GM18508 (cell line): ENCODE measurements around the gene UGT1A7.

Source experiments
- ATAC-seq: cut with Tn5 transposase; IDR thresholded peaks from one replicate; pipeline ENCODE4 v1.9.1; 2021; ENCODE audit warnings: moderate number of reproducible peaks; ENCODE audit not compliant: insufficient read depth, unreplicated experiment

The UGT1A7 gene

GRCh38 chr2:233756429-233757081, 74.9 kb downstream of the UGT1A7 start:
- ATAC-seq = no peak

GRCh38 chr2:233758141-233758540, 76.4 kb downstream of the UGT1A7 start:
- ATAC-seq = no peak

- ATAC-seq = no peak
These were observed 77.1 kb downstream of the UGT1A7 start for GRCh38 chr2:233758849-233759248.

GRCh38 chr2:233760043-233760442, 78.3 kb downstream of the UGT1A7 start, which contains the start of gene UGT1A1:
Gene UGT1A1, plus strand, starts transcription at chr2:233760270. Its CDS starts 18 bp downstream, at chr2:233760288.
- no peak for ATAC-seq

GRCh38 chr2:233761040-233761769, 79.5 kb downstream of the UGT1A7 start:
- ATAC-seq = no peak

GRCh38 chr2:233764264-233764663, 82.6 kb downstream of the UGT1A7 start:
- no peak for ATAC-seq

GRCh38 chr2:233764761-233765160, 83.1 kb downstream of the UGT1A7 start:
- no peak for ATAC-seq

- ATAC-seq = no peak
These were observed 84.7 kb downstream of the UGT1A7 start for GRCh38 chr2:233766416-233766815.

GRCh38 chr2:233768076-233768475, 86.4 kb downstream of the UGT1A7 start:
- no peak for ATAC-seq

GRCh38 chr2:233769260-233769659, 87.6 kb downstream of the UGT1A7 start:
- ATAC-seq = no peak

GRCh38 chr2:233772153-233772552, 90.5 kb downstream of the UGT1A7 start:
- no peak for ATAC-seq

- no peak for ATAC-seq
These were observed 90.9 kb downstream of the UGT1A7 start for GRCh38 chr2:233772583-233772982.

- ATAC-seq = no peak
These were observed 92.2 kb downstream of the UGT1A7 start for GRCh38 chr2:233773854-233774253.

- ATAC-seq = no peak
These were observed 93.7 kb downstream of the UGT1A7 start for GRCh38 chr2:233775414-233775813.

GRCh38 chr2:233778030-233778429, 96.3 kb downstream of the UGT1A7 start, which contains the start of gene MROH2A:
Gene MROH2A, plus strand, starts transcription at chr2:233778330. Its CDS starts 1,029 bp downstream, at chr2:233779359.
- no peak for ATAC-seq

- no peak for ATAC-seq
These were observed 98.0 kb downstream of the UGT1A7 start for GRCh38 chr2:233779722-233780121.

- ATAC-seq = no peak
These were observed 99.1 kb downstream of the UGT1A7 start for GRCh38 chr2:233780771-233781170.

- ATAC-seq = no peak
These were observed 107.9 kb downstream of the UGT1A7 start for GRCh38 chr2:233789554-233789953.

GRCh38 chr2:233791151-233791882, 109.6 kb downstream of the UGT1A7 start:
- no peak for ATAC-seq

- no peak for ATAC-seq
These were observed 110.2 kb downstream of the UGT1A7 start for GRCh38 chr2:233791883-233792329.

GRCh38 chr2:233792720-233793119, 111.0 kb downstream of the UGT1A7 start:
- no peak for ATAC-seq
